IPS-11a (cell line): ENCODE measurements around the gene TRAPPC3.

Experiments
- H3K4me3 ChIP-seq: one replicate; pipeline ENCODE4 v1.5.1; 2013; ENCODE audit warnings: low read depth, low read length, control low read depth

TRAPPC3 gene

DNA sequence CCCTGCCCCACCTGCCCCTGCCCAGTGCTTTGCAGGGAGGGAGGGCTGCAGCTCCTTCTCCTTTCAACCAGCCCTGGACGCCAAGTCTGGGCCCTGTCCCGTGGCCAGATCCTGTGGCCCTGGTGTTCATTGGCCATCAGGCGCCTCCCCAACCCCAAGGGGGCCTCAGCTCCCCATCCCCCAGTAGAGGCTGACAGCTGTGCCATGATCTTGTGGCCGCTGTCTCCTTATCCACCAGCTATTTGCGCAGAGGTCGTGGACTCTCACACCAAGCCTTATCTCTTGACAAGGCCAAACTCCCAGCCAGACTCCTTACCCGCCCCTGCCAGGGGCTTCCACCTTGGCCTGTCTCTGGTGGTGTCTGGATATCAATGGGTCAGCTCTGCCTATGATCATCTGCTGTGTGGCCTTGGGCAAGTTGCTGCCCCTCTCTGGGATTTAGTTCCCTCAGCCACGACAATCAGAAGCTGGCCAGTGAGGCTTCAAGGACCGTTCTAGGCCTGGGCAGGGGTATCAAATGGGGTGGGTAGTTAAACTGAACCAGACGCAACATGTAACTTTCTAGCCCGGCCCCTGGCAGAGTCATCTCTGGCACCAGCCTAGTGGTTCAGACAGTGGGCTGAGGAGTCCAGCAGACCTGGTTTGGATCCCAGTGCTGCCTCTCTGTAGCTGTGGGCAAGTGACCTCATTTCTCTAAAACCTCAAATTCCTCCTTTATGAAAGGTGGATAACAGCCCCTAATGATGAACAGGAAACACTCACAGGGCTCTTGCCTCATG is 21.0 kb downstream of the TRAPPC3 start:
- no peak overlapping the region for H3K4me3 ChIP-seq

DNA sequence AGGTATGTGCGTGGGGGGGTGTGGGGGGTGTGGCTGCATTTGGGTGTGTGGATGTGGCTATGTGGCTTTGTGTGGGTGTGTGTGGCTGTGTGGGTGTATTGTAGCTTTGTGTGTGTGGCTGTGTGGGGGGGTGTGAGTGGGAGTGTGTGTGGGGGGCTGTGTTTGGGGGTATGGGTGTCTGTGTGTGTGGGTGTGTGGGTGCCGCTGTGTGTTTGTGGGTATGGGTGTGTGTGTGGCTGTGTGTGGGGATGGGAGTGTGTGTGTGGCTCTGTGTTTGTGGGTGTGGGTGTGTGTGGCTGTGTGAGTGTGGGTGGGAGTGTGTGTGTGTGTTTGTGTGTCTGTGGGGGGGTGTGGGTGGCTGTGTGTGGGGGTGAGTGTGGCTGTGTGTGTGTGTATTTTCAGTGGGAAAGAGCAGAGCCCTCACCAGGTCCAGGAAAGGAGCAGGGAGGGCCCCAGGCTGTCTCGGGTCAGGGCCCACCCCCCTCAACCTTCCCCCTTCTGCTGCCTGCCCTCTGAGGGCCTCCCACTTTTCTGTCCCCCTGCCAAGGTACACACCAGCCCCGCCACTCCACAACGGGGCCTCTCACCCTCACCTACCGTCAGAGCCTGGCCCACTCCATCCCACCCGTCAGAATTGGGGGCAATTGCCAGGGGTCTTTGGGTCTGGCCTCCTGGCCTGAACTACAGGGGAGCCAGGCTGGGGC is 22.3 kb downstream of the TRAPPC3 start:
- no peak overlapping the region for H3K4me3 ChIP-seq

DNA sequence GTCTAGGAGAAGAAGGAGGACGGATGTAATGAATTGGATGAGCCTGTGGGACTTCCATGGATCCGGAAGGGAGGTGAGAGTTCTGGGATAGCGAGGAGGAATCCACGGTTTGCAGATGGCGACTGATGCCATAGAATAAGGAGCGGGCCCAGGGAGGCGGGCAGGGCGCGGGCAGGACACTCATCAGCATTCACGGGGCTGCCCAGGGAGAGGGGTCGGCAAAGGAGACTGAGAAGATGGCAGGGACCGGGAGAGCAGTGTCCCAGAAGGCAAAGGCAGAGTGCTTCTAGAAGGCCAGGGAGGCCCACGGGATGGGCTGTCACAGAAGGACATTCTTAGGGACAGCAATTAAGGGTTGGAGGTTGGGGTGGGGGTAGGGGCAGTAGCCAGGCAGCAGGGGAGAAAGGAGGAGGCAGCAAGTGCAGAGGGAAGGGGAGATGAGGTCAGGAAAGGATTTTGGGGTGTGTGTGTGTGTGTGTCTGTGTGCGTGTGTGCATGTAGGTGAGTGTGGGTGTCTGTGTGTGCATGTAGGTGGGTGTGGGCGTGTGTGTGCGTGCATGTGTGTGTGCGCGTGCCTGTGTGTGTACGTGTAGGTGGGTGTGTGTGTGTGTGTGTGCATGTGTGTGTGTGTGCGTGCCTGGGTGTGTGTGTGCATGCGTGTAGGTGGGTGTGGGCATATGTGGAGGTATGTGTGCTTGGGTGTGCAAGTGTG is 23.1 kb downstream of the TRAPPC3 start:
- H3K4me3 ChIP-seq, result no peak overlapping the region

DNA sequence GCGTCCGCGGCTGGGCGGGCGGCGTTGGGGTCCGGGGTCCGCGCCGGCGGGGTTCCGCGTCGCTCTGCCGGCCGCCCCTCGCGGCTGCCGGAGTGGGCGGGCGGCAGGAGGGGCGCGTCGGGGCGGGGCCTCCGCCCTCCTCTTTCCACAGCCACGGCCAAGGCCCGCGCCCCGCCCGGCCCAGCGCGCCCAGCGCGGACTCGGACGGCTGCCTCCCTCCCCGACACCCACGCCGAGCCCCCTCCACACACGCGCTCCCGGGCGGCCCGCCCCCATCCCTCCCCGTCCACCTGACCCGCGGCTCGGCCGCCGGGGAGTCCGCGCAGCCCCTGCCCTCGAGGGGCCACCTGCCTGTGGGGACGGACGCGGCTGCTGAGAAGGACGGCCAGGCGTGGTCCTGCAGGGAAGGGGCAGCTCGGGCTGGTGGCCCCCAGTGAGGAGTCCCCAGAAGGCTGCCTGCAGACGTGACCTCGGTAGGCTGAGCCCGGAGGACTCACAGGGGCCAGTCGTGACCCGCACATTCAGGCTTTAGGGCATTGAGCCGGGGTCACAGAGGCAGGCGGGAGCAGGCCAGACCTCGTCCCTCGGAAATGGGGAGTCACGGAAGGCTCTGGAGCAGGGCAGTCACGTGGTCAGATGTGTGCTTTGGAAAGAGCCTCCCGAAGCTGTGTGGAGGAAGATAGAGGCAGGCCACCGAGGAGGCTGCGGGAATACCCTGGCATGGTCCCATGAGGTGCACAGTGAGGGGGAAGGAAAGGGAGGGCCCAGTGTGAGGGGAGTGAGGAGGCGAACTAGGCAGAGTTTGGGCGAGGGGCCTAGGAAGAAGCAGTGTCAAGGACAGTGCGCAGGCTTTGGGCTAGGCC is 23.9 kb downstream of the TRAPPC3 start, which contains the start of gene COL8A2:
TSS of gene COL8A2 (minus strand) at position 94 of the 863 bp plus-strand sequence. CDS start 24,980 bp downstream, outside the sequence.
- peak within 1 kb of the TSS; percentile 21 for H3K4me3 ChIP-seq

DNA sequence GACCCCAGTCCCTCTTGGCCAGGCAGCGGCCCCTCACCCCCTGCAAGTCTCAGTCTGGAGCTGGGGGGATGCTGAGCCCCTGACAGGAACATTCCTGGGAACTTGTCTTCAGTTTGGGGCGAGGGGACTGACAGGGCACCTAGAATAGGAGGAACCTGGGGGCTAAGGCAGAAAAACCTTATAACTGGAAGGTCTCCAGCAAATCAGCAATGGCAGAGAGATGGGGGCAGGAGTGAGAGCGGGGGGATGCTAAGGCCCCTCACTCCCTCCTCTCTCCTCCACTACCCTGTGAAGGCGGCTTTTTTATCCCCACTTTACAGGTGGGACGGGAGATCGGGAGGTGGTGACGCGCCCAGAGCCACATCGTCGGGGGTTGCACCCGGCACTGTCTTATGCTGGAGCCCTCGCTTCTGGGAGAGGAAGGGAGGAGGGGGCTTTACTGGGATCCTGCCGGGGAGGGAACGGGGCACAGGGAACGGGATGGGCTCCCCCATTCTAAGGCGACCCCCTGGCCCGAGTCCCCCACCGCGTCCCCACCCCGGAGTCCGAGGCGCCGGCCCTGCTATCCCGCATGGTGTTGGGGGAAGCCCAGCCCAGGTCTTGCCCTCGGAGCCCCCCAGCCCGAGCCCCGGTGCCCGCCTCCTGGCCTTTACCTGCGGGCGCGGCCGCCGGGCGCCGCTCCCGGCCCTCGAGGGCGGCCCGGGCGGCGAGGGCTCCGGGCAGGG is 24.7 kb downstream of the TRAPPC3 start:
- peak overlapping the region; percentile 21 for H3K4me3 ChIP-seq

DNA sequence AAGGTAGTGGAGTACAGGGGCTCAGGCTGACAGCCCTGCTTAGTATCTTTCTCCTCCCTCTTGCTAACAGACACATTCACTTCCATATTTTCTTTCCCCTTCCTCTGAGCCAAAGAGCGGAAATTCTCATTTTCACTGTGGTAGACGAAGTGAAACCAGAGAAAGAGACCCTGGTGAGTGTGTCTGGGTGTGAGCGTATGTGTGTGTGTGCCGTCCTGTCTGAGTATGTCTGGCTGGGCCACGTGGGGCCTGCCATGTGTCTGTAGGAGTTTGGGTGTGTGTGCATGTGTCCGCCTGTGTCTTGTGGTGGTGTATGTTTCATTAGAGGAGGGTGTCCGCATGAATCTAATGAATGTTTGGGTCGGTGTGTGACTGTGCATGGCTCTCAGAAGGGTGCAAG is 25.9 kb downstream of the TRAPPC3 start:
- H3K4me3 ChIP-seq, result no peak overlapping the region

DNA sequence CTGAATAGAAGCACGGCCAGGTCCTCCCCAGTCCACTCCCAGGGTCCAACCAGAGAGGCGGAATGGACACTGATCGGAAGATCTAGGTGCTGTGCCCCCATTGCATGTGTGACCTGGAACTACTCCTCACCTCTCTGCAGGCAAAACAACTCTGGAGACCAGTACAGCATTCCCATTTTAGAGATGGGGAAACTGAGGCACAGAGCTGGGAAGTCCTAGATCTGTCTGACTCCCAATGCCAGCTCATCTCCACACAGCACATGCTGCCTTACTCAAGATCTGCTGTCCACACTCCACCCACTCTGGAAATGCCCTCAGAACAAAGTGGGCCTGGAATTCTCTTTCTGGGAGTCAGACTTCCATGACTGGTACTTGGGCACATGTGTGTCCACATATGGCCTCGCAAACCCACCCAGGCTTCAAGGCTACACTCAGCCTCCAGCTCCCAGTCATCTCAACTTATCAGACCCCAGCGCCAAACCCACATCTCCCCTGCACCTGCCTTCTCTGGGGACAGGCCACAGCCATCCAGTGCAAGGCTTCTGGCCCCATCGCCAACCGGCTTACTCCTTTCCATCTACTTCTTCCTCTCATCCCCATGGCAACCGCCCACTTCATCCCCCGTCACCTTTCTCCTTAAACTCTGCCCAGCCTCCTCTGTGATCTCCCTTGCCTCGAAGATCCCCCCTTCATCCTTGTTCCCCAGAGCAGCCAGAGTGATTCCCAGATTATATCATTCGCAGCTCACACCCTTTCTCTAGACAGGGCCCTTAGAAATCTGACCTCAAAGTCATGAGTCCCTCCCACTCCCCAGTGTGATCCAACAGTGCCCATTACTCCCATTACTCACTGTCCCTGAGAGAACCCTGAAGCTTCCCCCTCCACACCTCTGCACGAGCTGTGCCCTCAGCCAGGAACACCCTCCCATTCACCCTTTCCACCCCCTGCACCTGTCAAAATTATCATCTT is 26.9 kb downstream of the TRAPPC3 start:
- no peak overlapping the region for H3K4me3 ChIP-seq

DNA sequence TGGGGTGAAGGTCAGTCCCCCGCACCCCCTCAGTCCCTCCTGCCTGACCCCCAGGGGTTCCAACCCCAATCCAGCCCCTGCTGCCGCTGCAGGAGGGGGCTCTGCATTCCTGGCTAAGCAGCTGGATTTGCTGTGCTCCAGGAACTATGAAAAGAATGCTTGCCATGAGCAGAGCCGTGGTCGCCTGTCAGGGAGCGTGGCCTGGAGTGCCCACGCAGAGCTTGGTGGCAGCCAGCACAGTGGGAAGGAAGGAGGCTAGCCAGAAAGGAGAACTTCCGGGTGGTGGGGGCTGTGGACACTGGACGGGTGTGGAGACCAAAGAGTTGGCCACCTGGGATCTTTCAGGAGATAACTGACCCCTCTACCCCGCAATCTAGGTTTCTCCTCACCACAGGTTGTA is 29.8 kb downstream of the TRAPPC3 start:
- H3K4me3 ChIP-seq, result no peak overlapping the region

DNA sequence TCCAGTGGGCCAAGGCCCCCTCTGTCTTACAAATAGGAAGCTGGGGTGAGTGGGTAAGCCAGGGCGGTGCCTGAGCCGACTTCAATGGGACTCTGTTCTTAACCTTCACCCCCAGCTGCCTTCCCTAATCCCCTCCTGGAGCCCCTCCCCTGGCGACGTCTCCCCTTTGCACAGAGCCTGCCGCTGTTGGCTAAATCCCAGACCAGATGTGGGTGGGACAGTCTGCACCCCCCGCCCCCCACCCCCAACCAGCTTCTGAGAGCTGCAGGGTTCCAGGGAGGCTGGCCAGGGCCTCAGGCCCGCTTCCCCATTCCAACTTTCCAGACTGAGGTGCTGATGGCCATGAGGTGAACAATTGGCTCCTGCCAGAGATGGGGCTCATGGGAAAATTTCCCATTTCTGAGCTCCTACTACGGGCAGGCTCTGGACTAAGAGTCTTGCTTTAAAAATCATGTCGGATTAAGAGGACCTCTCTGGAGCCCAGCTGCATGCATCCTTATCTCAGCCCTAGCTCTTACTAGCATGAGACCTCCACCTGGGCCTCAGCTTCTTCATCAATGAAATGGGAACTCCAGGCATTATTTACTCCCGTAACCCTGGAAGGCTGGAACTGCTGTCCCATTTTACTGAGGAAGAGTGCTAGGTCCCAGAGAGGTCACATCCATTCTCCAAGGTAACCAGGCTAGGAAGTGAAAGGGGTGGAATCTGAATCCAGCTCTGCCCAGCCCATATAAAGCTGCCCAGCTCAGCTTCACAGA is 30.7 kb downstream of the TRAPPC3 start:
- no peak overlapping the region for H3K4me3 ChIP-seq

DNA sequence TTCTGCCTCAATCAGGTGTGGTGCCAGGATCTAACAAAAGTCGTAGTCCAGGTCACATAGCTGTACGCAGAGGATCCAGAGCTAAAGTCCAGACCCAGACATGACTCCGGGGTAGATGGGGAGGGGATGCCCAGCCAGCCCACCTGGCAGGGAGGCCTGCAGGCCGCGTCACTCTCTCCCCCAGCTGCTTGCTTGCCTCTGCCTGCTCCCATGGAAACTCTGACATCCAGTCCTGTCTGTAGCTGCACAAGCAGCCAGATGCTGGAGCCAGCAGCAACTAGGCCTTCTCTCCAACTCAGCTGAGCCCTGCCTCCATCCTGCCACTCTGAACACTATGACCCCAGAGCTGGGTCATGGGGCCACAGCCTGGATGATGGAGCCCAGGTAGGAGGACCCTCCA is 32.4 kb downstream of the TRAPPC3 start:
- no peak overlapping the region for H3K4me3 ChIP-seq

DNA sequence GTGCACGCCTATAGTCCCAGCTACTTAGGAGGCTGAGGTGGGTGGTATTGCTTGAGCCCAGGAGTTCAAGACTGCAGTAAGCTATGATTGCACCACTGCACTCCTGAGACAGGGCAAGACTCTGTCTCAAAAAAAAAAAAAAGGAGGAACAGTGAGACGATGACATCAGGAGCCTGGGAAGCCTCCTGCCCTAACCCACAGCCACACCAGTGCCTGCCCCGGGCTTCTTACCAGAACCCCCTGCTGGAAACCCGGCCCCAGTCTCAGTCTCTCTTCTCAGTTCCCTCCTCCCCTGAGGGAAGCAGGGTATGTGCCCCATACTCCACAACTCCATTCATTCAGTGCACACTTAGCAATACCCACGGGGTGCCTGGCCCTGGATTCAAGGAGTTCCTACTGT is 33.4 kb downstream of the TRAPPC3 start:
- no peak overlapping the region for H3K4me3 ChIP-seq

DNA sequence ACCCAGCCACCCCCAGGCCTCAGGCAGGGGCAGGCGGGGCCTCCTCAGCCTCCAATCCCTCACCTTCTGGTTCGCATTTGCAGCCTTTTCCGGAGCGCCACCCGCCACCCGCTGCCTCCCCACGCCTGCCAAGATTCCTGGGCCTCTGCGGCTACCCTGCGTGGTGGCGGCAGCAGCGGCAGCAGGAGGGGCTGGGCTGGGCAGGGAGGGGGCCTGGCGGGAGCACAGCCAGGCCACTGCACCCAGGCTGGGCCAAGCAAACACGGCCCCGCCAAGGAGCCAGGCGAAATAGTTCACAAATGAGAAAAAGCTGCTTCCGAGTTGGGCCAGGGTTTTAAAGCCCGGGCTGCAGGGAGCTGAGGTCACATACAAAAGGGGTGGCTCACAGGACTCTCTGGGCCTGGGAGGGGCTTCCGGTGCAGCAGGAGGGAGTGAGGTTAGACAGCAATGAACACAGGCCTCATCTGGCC is 34.1 kb downstream of the TRAPPC3 start:
- no peak overlapping the region for H3K4me3 ChIP-seq

DNA sequence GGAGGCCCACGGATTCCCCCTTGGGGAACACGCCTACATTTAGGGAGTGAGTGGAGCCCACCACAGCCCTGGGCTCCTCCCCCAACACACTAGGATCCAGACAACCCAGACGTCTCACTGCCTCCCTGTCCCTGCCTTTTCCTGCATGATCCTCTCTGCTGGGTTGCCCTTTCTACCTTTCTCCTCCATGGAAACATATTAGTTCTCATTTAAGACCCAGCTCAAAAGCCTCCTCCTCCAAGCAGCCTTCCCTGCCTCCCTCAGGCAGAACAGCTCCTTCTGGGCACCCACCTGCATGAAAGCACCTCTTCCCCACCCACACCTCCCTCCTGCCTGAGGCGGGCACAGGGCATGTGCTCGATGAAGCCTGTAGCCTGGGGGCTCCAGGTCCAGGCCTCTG is 34.9 kb downstream of the TRAPPC3 start:
- no peak overlapping the region for H3K4me3 ChIP-seq

DNA sequence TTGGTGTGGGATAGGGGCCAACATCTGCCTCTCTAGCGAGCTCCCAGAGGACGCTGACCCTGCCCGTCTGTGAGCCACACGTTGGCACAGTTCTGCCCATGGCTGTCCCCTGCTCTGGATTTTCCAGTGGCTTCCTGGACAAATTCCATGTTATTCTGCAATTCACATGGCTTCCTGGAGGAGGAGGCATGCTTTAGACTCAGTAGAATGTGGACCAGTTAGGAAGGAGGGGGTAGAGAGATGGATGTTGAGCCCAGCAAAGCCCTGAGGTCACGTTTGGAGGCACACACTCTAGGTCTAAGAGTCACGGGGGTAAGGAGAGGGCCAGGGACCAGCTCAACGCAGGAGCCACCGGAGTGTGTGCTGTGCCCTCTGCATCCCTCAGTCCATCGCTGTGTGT is 36.5 kb downstream of the TRAPPC3 start:
- H3K4me3 ChIP-seq, result no peak overlapping the region

DNA sequence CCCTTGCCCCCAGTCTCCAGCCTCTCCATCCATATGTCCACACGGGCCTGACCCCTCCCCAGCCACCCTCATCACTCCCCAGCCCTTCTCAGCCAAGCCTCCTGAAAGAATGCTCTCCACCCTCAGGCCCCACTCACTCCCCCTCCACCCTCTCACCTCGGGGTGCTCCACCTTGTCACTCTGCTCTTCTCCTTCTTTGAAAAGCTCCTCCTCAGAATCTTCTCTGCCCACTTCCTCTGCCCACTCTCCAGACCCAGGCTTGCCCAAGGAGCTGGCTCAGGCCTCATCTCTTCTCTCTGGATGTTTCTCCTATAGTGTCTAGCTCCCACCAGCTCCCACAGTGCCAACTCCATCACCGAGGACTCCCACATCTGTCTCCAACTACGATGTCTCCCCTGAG is 38.1 kb downstream of the TRAPPC3 start:
- no peak overlapping the region for H3K4me3 ChIP-seq

DNA sequence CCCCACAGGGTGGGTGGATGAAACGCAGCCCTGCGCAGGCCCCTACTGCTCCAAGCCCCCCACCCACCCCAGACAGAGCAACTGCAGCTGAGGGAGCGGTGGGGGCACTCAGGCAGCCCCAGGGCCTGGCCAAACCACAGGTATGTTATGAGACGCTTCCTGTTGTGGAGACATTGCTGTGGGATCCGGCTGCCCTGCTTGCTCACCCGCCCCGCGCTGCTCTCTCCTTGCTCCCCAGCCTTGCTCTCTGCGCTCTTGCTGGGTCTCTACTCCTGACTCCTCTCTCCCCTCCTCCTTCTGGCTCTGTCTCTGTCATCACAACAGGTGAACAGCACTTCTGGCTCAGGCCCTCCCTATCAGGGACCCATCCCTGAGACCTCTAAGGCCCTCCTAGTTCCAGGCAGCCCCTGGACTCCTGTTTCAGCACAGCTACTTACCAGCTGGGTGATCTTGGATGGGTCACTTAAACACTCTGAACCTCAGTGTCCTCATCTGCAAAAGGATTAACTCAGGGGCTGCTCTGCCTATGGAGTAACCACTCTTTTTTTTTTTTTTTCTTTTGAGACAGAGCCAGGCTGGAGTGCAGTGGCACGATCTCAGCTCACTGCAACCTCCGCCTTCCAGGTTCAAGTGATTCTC is 40.1 kb downstream of the TRAPPC3 start:
- H3K4me3 ChIP-seq, result no peak overlapping the region

DNA sequence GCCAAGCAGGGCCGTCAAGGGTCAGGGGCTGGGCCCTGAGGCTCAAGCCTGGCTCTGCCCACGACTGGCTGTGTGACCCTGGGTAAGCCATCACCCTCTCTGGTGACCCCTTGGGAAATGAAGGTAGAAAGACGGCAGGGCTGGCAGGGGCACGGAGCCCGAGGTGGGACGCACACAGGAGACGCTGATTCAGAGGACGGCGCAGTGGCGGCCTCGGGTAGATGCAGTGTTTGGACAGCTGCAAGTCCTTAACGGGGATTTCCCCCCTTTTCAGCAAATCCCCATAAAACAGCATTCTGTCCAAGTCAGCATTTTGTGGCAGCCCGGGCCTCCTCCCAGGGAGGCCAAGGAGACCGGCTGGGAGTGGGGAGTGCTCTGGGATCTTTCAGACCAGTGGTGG is 41.0 kb downstream of the TRAPPC3 start:
- H3K4me3 ChIP-seq, result no peak overlapping the region

DNA sequence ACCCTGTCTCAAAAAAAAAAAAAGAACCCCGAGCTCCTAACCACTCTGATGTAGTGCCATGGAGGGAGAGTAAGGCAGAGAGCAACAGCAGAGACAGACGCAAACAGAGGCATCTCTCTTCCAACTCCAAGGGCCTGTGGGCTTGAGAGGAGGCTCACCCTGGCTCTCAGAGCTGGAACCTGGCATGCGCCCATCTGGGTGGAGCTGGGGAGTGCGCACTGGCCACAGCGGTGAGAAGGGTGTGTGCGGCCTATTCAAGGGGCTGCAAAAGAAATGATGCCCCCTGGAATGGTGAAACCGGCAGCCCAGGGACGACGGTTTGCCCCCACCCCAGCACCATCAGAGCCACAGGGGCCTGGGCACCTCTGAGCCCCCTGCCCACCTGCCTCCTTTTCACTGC is 41.9 kb downstream of the TRAPPC3 start:
- H3K4me3 ChIP-seq, result no peak overlapping the region
